HTR-8/SVneo (cell line): ENCODE measurements around the gene TRAF2.

Experiments
- DNase-seq: peaks from one replicate; pipeline ENCODE4 v3.0.0; 2011; ENCODE audit warnings: low spot score, mixed read lengths; ENCODE audit not compliant: insufficient read length
- FAIRE-seq: peaks from 2 replicates; lab custom pipeline; 2011; peaks lifted over from hg19 to GRCh38; lab: Jason Lieb, UNC

TRAF2 gene

DNA sequence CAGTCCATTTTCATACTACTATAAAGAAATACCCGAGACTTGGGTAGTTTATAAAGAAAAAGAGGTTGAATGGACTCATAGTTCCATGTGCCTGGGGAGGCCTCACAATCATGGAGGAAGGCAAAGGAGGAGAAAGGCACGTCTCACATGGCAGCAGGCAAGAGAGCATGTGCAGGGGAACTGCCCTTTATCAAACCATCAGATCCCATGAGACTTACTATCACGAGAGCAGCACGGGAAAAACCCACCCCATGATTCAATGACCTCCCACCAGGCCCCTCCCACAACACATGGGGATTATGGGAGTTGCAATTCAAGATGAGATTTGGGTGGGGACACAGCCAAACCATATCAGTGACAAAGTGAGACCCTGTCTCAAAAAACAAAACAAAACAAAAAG lies 19.9 kb downstream of the TRAF2 start:
- no peak for DNase-seq
- no peak for FAIRE-seq

DNA sequence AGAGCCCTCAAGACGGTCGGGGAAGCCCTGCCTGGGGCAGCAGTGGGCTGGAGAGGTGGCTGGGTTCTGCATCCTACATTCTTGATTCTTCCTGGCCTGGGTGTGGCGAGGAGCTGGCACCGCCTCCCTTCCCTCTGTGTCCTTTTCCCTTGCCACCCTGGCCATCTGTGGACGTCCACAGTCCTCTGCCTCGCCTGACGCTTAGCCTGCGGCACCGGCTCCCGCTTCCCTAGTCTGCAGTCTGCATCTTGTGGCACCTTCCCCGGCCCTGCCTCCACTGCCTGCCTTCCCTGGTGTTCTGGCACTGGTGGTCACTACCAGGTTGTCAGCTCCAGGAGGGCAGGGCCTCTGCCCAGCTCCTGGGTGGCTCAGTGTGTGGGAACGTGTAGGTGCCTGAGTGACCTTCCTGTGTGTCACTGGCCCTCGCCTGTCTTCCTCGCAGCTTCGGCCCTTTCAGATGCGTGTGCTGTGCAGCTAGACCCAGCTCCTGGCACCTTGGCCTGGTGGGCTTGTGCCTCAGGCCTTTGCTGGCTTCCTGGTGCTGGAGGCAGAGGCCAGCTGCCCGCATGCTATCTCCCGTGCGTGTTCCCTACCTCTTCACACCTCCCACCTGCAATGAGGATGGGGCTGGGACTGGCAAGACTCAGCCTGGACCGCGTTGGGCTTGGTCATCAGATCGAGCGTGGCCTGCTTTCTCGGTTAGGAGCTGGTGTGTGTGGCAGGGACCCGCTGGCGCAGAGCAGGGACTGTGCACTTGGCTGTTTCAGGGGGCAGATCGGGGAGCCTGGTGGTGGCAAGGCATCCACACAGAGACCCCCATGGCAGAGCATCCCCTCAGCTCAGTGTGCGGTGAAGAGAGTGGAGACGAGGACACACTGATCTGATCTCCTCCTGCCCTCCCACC lies 20.9 kb downstream of the TRAF2 start:
- DNase-seq (no peak), FAIRE-seq (no peak)

DNA sequence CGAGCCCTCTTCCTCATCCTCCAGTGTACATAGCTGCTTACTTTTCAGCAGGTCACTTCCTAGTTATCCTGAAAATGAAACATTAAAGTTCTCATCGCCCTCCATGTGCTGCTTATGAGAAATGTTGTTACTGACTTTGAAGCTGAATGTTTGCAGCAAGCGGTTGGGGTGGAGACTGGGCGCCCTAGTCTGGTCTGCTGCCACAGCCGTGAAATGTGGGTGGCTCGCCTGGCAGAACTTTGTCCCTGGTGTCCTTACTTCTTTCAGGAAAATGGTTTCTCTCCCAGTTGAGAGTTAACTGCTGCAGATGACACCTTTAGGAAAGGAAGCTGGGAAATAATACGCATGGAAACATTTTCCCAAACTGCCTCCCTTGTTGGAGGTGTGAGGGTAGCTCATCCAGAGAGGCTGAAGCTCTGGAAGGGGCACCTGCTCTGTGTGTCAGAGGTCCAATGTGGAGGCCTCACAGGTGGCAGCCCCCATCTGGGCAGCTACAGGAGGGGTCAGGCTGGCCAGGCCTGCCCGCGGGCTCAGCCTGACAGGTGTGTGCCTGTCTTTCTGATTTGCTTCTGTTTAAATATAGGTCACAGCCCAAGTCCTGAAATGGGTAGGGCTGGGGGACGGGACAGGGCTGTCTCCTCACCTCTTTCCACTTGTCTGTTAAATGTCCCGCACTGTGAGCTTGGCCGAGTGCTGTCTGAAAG lies 24.0 kb downstream of the TRAF2 start:
- FAIRE-seq (no peak), DNase-seq (no peak)

DNA sequence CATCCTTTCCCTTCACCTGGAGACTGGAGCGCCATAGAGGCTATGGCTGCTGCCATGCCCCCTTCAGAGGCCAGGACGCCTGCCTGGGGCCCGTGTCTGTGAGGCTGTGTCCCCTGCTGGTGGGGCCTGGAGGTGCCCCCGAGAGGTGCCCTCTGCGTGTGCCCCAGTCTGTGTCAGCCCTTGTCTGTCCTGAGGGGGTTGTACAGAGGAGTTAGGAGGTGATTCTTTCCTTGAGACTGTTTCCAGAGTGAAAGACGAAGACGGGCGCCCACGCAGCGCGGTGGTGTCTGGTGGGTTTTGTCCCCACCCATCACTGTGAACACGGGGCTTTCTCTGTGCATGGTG lies 24.6 kb downstream of the TRAF2 start:
- no peak for FAIRE-seq
- no peak for DNase-seq

DNA sequence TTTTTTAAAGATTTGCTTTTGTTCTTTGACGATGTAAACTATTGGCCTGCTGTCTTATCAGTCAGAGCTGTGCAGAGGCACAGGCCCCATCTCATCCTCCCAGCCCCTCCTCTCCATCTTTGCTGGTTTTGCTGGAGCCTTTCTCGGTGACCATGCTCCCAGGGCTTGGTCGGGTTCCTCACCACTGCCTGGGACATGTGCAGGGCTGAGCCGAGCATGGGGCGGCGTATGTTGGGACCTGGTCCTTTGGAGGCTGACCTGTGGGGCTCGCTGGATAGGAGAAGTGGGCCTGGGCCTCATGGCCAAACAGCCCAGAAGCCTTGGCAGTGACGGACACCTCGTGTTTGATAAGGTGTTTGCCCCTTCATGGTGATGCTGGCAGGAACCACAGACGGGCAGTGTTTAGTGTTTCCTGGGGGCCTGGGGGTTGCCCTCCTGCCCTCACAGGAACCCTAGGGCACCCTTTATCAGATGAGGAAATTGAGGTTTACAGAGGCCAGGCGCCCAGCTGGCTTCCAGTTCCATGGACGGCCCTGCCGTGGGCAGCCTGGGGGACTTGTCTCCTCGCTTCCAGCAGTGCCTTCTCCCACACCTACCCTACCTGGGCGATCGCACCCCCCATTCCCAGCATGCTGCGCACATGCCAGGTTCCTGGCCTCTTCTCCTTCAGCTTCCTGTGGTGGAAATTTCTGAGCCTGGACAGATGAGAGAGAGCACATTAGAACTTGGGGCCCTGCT lies 27.6 kb downstream of the TRAF2 start:
- FAIRE-seq (no peak), DNase-seq (no peak)

DNA sequence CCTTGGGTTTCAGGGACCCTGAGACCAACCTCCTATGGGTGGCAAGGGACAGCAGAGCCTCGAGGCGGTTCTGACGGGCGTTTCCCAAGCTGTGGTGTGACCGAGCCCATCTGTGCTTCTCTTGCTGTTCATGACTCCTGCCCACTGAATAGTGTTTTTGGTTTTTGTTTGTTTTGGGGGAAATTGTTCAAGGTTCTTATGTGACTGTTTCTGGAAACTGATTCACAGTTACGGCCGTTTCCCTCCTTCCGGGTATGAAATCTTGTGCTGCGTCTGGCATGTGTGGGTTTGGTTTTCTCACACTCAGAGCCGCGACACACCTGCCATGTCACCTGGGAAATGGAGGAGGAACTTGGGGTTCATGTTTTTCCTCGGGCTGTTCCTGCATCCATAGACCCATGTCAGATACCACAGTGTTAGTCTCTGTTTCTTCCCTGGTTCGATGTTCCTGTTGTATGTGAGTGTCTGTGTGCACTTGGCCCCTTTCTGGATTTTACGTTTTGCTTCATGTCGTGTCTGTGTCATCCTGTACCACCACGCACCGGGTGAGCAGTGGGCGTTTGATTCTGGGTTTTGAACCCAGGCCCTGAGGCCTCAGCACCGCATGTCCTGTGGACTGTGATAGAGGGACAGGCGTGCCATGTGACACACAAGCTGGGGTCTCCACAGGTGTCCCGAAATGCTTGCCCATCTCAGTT lies 29.5 kb downstream of the TRAF2 start:
- FAIRE-seq = no peak
- no peak for DNase-seq

DNA sequence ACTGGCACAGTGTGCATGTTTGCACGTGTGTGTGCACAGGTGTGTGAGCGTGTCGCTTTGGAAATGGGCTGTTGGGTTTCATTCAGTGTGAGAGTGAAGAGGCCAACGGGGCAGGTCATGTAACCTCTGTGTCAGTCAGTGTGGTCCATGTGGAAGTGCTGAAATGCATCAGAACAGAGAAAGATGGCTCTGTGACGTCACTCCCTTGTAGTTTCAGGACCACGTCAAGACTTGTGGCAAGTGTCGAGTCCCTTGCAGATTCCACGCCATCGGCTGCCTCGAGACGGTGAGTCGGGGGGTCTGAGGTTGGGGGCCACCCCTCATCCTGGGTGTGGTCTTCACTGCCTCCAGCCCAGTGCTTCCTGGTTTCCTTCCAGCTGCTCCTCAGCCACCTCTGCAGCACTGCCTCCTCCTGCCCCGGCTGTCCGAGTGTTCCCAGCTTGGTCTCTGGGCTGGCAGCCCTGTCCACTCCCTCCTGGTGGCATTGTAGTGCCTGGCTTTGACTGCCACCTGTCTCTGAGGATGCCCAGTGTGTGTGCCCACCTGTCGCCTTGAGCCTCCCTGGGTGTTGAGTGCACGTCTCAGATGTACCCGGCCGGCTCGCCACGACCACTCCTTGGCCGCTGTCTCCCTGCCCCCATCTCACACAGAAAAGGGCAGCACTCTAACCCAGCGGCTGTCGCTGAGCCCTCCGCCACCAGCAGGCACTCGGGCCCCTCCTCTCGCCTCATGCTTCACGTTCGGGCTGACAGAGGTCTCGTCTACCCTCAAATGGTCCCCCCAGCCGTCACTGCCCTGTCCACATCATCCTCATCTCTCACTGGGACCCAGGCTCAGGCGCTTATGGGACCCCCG lies 30.2 kb downstream of the TRAF2 start:
- DNase-seq (no peak), FAIRE-seq (no peak)

DNA sequence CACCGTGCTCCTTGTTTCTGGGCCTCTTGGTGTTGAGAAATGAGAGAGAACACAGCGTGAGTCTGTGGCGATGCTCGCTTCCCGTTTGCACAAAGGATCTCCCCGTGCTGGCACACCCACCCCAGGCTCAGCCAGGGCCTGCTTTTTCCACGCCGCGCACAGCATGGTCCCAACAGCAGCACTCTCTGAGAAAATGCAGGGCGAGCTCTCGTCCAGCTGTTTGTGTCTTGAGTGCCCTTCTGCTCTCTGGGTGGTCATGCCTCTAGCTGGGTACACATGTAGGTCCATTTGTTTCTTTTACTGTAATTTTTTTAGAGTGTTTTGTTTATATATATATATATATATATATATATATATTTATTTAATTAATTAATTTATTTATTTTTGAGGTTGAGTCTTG lies 31.6 kb downstream of the TRAF2 start:
- FAIRE-seq (no peak), DNase-seq (no peak)

DNA sequence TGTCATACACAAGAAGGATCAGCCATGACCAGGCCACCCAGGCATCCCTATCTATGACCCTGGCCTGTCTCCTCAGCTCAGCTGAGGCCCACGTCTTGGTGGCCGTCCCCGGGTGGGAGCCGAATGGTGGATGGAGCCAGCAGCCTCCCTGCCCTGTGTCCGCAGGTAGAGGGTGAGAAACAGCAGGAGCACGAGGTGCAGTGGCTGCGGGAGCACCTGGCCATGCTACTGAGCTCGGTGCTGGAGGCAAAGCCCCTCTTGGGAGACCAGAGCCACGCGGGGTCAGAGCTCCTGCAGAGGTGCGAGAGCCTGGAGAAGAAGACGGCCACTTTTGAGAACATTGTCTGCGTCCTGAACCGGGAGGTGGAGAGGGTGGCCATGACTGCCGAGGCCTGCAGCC lies 33.8 kb downstream of the TRAF2 start:
- no peak for FAIRE-seq
- DNase-seq = no peak

DNA sequence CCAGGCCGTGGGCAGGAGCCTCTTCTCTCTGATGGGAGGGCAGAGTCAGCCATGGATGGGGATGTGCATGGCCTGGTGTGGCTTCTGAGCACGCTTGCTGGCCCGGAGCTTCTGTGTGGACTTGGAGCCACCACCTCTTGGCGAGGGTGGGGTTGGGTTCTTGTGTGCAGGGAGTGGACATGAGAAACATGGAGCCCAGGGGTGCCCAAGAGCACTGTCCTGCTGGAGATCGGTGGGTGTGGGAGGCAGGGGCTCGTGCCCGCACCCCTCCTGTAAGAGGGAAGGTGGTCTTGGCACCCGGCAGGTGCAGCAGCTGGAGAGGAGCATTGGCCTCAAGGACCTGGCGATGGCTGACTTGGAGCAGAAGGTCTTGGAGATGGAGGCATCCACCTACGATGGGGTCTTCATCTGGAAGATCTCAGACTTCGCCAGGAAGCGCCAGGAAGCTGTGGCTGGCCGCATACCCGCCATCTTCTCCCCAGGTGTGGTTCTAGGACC lies 34.5 kb downstream of the TRAF2 start:
- FAIRE-seq = no peak
- no peak for DNase-seq

DNA sequence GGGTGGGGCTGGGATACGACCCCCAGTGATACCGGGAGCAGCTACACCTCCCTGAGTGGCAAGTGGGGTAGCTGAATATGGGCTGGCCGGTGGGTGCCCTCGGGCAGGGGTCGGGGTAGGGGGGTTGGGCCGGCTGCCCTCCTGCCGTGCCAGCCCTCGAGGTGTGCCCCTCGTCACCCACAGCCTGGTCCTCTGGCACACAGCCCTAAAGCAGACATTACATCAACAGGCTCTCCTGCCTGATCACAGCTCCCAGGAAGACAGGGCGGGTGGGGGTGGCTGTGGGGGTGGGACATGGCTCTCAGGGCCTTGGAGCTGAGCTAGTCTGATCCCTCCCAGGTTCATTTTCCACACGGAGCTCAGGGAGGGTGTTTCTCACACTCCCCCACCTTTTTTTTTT lies 35.0 kb downstream of the TRAF2 start:
- FAIRE-seq = no peak
- no peak for DNase-seq

DNA sequence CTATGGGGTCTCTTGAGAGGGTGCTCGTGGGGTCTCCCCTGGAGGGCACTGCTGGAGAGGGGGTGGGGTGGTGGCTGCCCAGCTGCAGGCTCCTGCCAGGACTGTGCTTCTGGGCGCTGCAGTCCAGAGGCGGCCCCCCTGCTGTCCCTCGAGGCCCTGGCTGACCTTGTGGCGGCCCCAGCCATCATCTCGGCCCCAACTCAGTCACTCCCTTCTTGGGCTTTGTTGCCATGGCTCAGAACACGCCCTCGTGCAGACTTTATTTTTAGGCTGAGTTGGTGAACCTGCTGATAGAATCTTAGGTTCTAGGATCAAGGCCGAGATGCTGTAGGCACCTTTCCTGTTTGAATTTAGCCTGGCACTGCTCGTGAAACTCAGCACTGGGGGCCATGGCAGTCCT lies 35.4 kb downstream of the TRAF2 start:
- FAIRE-seq = no peak
- no peak for DNase-seq

DNA sequence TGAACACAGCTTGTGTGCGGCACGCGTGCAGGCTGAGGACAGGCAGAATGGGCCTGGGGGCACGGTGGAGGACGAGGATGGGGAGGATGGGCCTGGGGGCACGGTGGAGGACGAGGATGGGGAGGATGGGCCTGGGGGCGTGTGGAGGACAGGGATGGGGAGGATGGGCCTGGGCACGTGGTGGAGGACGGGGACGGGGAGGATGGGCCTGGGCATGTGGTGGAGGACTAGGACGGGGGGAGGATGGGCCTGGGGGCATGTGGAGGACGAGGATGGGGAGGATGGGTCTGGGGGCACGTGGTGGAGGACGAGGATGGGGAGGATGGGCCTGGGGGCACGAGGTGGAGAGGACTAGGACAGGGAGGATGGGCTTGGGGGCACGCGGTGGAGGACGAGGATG lies 36.2 kb downstream of the TRAF2 start:
- FAIRE-seq = no peak

DNA sequence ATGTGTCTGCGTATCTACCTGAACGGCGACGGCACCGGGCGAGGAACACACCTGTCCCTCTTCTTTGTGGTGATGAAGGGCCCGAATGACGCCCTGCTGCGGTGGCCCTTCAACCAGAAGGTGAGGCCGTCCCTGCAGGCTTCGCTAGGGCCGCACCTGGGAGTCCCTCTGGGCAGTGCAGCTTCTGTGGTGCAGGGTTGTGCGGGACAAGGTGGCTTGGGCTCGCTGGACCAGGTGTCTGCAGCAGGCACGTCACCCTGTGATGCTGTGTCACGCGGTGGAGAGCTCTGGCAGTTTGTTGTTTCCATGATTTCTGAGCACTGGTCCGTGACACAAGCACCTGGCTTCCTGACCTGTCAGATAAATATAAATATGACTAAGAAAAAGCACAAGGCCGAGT lies 37.6 kb downstream of the TRAF2 start:
- DNase-seq = no peak
- no peak for FAIRE-seq

More for the DNA sequence above, 36.2 kb downstream of the TRAF2 start:
- DNase-seq = no peak

DNA sequence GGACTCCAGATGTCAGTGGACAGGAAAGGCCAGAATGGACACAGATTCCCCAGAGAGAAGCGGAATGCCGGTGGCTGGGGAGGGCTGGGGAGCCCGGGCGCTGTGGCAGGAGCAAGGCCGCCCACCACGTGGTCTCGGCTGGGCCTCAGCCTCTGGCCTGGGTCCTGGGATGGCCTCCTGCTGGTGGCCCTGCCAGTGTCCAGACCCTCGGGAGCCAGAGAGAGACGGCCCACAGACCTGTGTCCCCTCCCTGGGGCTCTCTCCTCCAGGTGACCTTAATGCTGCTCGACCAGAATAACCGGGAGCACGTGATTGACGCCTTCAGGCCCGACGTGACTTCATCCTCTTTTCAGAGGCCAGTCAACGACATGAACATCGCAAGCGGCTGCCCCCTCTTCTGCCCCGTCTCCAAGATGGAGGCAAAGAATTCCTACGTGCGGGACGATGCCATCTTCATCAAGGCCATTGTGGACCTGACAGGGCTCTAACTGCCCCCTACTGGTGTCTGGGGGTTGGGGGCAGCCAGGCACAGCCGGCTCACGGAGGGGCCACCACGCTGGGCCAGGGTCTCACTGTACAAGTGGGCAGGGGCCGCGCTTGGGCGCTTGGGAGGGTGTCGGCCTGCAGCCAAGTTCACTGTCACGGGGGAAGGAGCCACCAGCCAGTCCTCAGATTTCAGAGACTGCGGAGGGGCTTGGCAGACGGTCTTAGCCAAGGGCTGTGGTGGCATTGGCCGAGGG lies 39.3 kb downstream of the TRAF2 start:
- DNase-seq (no peak), FAIRE-seq (no peak)

DNA sequence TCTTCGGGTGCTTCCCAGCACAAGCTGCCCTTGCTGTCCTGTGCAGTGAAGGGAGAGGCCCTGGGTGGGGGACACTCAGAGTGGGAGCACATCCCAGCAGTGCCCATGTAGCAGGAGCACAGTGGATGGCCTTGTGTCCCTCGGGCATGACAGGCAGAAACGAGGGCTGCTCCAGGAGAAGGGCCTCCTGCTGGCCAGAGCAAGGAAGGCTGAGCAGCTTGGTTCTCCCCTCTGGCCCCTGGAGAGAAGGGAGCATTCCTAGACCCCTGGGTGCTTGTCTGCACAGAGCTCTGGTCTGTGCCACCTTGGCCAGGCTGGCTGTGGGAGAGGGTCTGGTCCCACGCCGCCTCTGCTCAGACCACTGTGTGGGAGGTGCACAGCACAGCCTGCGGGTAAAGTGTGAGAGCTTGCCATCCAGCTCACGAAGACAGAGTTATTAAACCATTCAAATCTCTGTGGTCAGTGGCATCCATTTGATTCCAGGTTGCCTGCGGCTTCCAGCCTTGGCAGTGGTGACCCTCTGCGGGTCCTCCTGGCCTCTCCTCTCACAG lies 39.9 kb downstream of the TRAF2 start:
- no peak for FAIRE-seq
- no peak for DNase-seq

DNA sequence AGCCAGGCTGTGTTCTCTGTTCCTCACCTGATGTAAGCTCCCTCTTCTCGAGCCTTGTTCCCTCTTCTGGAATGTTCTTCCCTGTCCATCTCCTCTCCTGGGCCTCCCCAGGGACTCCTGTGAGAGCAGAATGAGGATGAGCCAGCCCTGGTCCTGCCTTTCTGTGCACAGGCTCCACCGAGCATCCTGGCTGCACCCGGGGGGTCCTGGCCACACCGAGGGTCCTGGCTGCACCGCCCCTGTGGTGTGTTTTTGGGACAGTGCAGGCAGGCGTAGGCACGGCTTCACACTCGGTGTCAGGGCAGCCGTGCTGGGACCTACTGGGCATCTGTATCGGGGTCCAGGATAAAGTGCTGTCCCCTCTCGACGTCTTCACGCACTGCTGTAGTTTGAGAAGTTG lies 40.4 kb downstream of the TRAF2 start:
- DNase-seq = no peak
- FAIRE-seq = no peak
